A673 (cell line): ENCODE results near the gene HSF5. TPM values are rescaled to one million over a fixed set of nuclear protein-coding genes. Genes with fewer than 3 reads are reported as not detected.

Source experiments
- BruUV-seq: library from RNA; stranded (reverse); fragments of 400-500 nt; replicated peaks from 2 replicates; lab custom pipeline; 2021; lab: Mats Ljungman, UMichigan
- CTCF ChIA-PET: fragments of 300-600 bp; sonication (Branson Sonifier 250); formaldehyde crosslinking; loops from one replicate; lab custom pipeline; 2022; ENCODE audit warnings: antibody characterized with exemption; lab: Charles Lee
- POLR2A ChIA-PET: fragments of 300-600 bp; sonication (Branson Sonifier 250); formaldehyde crosslinking; loops from one replicate; lab custom pipeline; 2022; ENCODE audit warnings: antibody characterized with exemption; ENCODE audit not compliant: low non-redundant PET; lab: Charles Lee
- DNase-seq: peaks from one replicate; pipeline ENCODE4 v3.0.0-alpha.2; 2015; ENCODE audit warnings: low spot score
- H3K27ac ChIP-seq: fragments of 200-600 bp; sonication (generic); 2 replicates; pipeline ENCODE4 v1.5.1; 2016; ENCODE audit warnings: mixed run types, low read depth, mild to moderate bottlenecking, mixed read lengths, antibody characterized with exemption, low read length; ENCODE audit not compliant: poor library complexity, severe bottlenecking
- H3K27me3 ChIP-seq: fragments of 200-600 bp; sonication (generic); replicated peaks from 2 replicates; pipeline ENCODE4 v1.6.1; 2017; ENCODE audit warnings: mixed run types, low read depth, mild to moderate bottlenecking, mixed read lengths, antibody characterized with exemption, low read length; ENCODE audit not compliant: insufficient read depth, poor library complexity
- H3K36me3 ChIP-seq: fragments of 200-600 bp; sonication (generic); 2 replicates; pipeline ENCODE4 v1.6.1; 2016; ENCODE audit warnings: mixed run types, mild to moderate bottlenecking, mixed read lengths, antibody characterized with exemption, low read length; ENCODE audit not compliant: insufficient read depth, poor library complexity, severe bottlenecking
- H3K4me1 ChIP-seq: fragments of 200-600 bp; sonication (generic); 2 replicates; pipeline ENCODE4 v1.6.1; 2017; ENCODE audit warnings: mixed run types, mild to moderate bottlenecking, mixed read lengths, antibody characterized with exemption, low read length; ENCODE audit not compliant: insufficient read depth, poor library complexity, severe bottlenecking
- H3K4me3 ChIP-seq: fragments of 200-600 bp; sonication (generic); 2 replicates; pipeline ENCODE4 v1.5.1; 2016; ENCODE audit warnings: low read depth, mixed run types, mild to moderate bottlenecking, mixed read lengths, low read length; ENCODE audit not compliant: poor library complexity, severe bottlenecking
- H3K9me3 ChIP-seq: fragments of 200-600 bp; sonication (generic); 2 replicates; pipeline ENCODE4 v1.6.1; 2016; ENCODE audit warnings: mixed run types, low read depth, mild to moderate bottlenecking, mixed read lengths, antibody characterized with exemption, low read length; ENCODE audit not compliant: poor library complexity, severe bottlenecking
- CTCF ChIP-seq: fragments of 300-800, 200-600 bp; sonication (generic); conservative IDR thresholded peaks from 2 replicates; pipeline ENCODE4 v1.5.1; 2017; ENCODE audit warnings: low read depth, mild to moderate bottlenecking, antibody characterized with exemption, low read length, moderate library complexity, mixed read lengths
- EZH2 ChIP-seq: fragments of 200-600 bp; sonication (generic); IDR thresholded peaks from 2 replicates; pipeline ENCODE4 v1.6.1; 2017; ENCODE audit warnings: borderline replicate concordance, low read depth, mild to moderate bottlenecking, mixed read lengths, antibody characterized with exemption, low read length; ENCODE audit not compliant: poor library complexity, severe bottlenecking
- intact Hi-C: fragments of 100-400 bp; cut with micrococcal nuclease; formaldehyde crosslinking; loops from one replicate; pipeline ENCODE4 v1.10.0; 2022; ENCODE audit not compliant: unreplicated experiment
- total RNA-seq: library from RNA; stranded (reverse); gene quantifications from 2 replicates; pipeline ENCODE4 v1.2.3, GENCODE V29; 2021

Gene HSF5
- total RNA-seq, 1 experiment from 2014 or later, result 0.06 TPM

- no TSS peak for BruUV-seq
- no peak for DNase-seq
- no peaks in the 10 kb centered on the region for H3K4me1 ChIP-seq
- H3K36me3 ChIP-seq, result no peaks in the 10 kb centered on the region
- no peaks in the 10 kb centered on the region for H3K27me3 ChIP-seq
- TF ChIP-seq CTCF (no peak), EZH2 (no peak)
- ChIA-PET CTCF (no interaction called here), POLR2A (no interaction called here)
- H3K4me3 ChIP-seq, result peak overlapping the region; percentile 46
- no peaks in the 10 kb centered on the region for H3K9me3 ChIP-seq
- intact Hi-C loops, result no loop called here
- H3K27ac ChIP-seq, result no peak overlapping the region
These were observed 42.9 kb upstream of the HSF5 start for GRCh38 chr17:58531122-58531521.

- POLR2A ChIA-PET, result no interaction called here
- Histone ChIP-seq H3K36me3 (no peaks in the 10 kb centered on the region), H3K27ac (no peak overlapping the region), H3K4me3 (no peak overlapping the region), H3K27me3 (no peaks in the 10 kb centered on the region), H3K9me3 (no peaks in the 10 kb centered on the region), H3K4me1 (no peaks in the 10 kb centered on the region)
- CTCF ChIA-PET, result no interaction called here
- no TSS peak for BruUV-seq
- DNase-seq, result no peak
- intact Hi-C loops, result no loop called here
- TF ChIP-seq CTCF, result no peak
- no peak for TF ChIP-seq EZH2
These were observed 42.4 kb upstream of the HSF5 start for GRCh38 chr17:58530655-58531054.

- intact Hi-C loops, result no loop called here
- Histone ChIP-seq H3K4me1 (peaks cover 7% of the 10 kb centered on the region), H3K27ac (no peak overlapping the region), H3K4me3 (no peak overlapping the region), H3K9me3 (no peaks in the 10 kb centered on the region), H3K27me3 (no peaks in the 10 kb centered on the region), H3K36me3 (no peaks in the 10 kb centered on the region)
- TF ChIP-seq CTCF (no peak), EZH2 (no peak)
- BruUV-seq, result no TSS peak
- no peak for DNase-seq
- CTCF ChIA-PET, result no interaction called here
- POLR2A ChIA-PET, result no interaction called here
These were observed 41.1 kb upstream of the HSF5 start for GRCh38 chr17:58529275-58529674.
